Right atrium auricular region (tissue), 2 donors: ENCODE results near the gene TNFAIP8L1. TPM values are rescaled to one million over a fixed set of nuclear protein-coding genes. Genes with fewer than 3 reads are reported as not detected.
A peak's percentile ranks its signal among the peaks of the same experiment; 100 is the strongest.

Source experiments
- DNase-seq: peaks from one replicate; pipeline ENCODE4 v3.0.0-alpha.2; 2019; ENCODE audit warnings: low spot score
- H3K27ac ChIP-seq, 2 donors: fragments of 200-600 bp; sonication (generic); 1 replicate in 1 of 2; 2 replicates in 1 of 2; pipeline ENCODE4 v1.5.1; 2016 to 2019
- H3K27me3 ChIP-seq, 2 donors: fragments of 200-600 bp; sonication (generic); one replicate each; pipeline versions ENCODE4 v1.5.1 to v1.6.0; 2017 to 2019
- H3K36me3 ChIP-seq: fragments of 200-600 bp; sonication (generic); one replicate; pipeline ENCODE4 v1.5.1; 2016
- H3K4me1 ChIP-seq, 2 donors: fragments of 200-600 bp; sonication (generic); one replicate each; pipeline versions ENCODE4 v1.5.1 to v1.6.0; 2017 to 2019
- H3K4me3 ChIP-seq, 2 donors: fragments of 200-600 bp; sonication (generic); 1 replicate in 1 of 2; 2 replicates in 1 of 2; pipeline ENCODE4 v1.5.1; 2017 to 2019; ENCODE audit warnings: mild to moderate bottlenecking in 1 of 2, moderate library complexity in 1 of 2
- H3K9me3 ChIP-seq, 2 donors: fragments of 200-600 bp; sonication (generic); one replicate each; pipeline ENCODE4 v1.5.1; 2019
- CTCF ChIP-seq, 2 donors: fragments of 200-600 bp; sonication (generic); IDR thresholded peaks; one replicate each; pipeline ENCODE4 v1.5.1; 2019; ENCODE audit warnings: antibody characterized with exemption in 2 of 2
- total RNA-seq, 2 donors: library from RNA; depleted of rRNA; stranded (reverse); fragments of >200 nt; gene quantifications; one replicate each; pipeline ENCODE4 v1.1.0, GENCODE V29; 2016

The TNFAIP8L1 gene
- total RNA-seq, 2 donors from 2014 or later, result 2.6 to 4.2 TPM

GRCh38 chr19:4636761-4637160 lies 2.6 kb upstream of the TNFAIP8L1 start:
- no peak for TF ChIP-seq CTCF (IDR thresholded peaks at IDR 0.05)
- Histone ChIP-seq H3K9me3 (no peaks in the 10 kb centered on the region), H3K27ac (peak overlapping the region in 1 of 2 donors; percentile 44), H3K4me3 (peak overlapping the region in 1 of 2 donors; percentile 55), H3K36me3 (no peaks in the 10 kb centered on the region), H3K4me1 (peaks cover 0 to 50% of the 10 kb centered on the region in 2 donors), H3K27me3 (no peaks in the 10 kb centered on the region)
- DNase-seq, result no peak

GRCh38 chr19:4638317-4638716 lies 999 bp upstream of the TNFAIP8L1 start:
- H3K4me3 ChIP-seq, result no peak overlapping the region
- H3K4me1 ChIP-seq, result peaks cover 0 to 48% of the 10 kb centered on the region in 2 donors
- DNase-seq, result no peak
- H3K27me3 ChIP-seq, result no peaks in the 10 kb centered on the region
- H3K27ac ChIP-seq, result peak overlapping the region; percentile 58 to 70
- H3K36me3 ChIP-seq, result no peaks in the 10 kb centered on the region
- no peak for TF ChIP-seq CTCF (IDR thresholded peaks at IDR 0.05)
- H3K9me3 ChIP-seq, result no peaks in the 10 kb centered on the region

DNA sequence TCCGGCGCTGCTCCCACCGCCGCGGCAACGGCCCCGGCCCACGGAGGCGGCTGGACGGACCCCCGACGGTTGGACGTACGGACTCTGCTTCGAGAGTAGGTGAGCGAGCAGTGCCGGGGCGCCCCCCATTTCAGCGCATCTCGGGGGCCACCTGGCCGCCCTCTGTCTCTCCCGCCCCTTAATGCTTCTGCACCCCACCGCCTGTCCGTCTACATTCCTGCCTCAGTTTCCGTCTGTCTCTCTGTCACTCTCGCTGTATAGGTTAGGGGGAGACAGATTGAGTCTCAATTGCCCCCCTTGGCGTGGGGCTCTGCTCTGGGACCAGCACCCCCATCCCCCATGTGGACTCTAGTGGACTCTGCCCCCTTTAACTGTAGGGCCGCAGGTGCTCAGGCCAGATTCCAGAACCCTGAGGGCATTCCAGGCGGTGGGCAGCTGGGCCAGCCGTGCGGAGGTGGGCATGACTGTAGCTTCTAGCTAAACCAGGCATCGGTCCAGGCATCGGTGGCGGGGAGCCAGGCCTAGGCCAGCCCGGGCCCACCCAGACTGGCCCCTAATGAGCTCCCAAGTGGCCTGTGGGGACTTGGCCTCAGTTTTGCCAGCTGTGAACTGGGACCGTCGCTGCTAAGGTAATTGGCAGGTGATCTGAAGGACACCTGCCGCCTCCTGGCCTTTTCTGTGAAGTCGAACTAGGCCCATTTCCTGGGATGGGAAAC lies 373 bp downstream of the TNFAIP8L1 start:
- DNase-seq, result no peak
- Histone ChIP-seq H3K4me3 (peak overlapping the region; percentile 53 to 59), H3K27me3 (no peaks in the 10 kb centered on the region), H3K9me3 (no peaks in the 10 kb centered on the region), H3K4me1 (peaks cover 0 to 43% of the 10 kb centered on the region in 2 donors), H3K36me3 (no peaks in the 10 kb centered on the region), H3K27ac (peak overlapping the region; percentile 20 to 59)
- no peak for TF ChIP-seq CTCF (IDR thresholded peaks at IDR 0.05)

DNA sequence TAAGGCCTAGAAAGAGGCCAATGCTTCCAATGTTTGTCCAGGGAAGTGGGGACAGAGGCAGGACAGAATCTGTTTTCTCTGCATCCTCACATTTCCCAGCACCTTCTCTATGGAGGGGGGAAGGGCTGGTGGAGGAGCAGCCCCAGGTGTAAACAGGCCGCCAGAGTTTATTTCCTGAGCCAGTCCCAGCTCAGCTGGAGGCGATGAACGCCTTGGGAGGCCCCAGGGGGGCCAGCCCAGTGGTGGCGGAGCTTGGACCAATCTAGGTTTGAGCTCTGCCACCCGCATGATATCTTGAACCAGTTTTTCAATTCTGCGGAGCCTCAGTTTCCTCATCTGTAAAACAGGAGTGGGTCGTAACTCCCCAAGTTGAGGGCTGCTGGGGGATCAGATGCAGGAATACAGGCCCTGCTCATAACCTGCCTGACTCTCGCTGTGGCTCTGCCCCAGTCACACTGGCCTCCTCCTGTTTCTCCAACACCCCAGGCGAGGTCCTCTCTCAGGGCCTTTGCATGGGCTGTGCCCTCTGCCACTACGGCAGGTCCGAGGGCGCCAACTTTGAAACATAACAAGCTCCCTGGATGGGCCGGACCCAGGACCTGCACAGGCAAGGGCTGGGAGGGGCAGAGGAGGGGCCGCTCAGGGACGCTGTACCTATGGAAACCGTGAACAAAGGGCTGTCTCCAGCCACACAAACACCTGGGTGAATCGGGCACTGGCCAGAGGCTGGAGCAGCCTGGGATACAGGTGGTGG lies 1.1 kb downstream of the TNFAIP8L1 start:
- DNase-seq, result no peak
- TF ChIP-seq CTCF (IDR thresholded peaks at IDR 0.05), result no peak
- Histone ChIP-seq H3K27ac (peak overlapping the region in 1 of 2 donors; percentile 59), H3K4me3 (peak overlapping the region; percentile 53 to 59), H3K4me1 (peaks cover 0 to 39% of the 10 kb centered on the region in 2 donors), H3K27me3 (no peaks in the 10 kb centered on the region), H3K36me3 (no peaks in the 10 kb centered on the region), H3K9me3 (no peaks in the 10 kb centered on the region)

DNA sequence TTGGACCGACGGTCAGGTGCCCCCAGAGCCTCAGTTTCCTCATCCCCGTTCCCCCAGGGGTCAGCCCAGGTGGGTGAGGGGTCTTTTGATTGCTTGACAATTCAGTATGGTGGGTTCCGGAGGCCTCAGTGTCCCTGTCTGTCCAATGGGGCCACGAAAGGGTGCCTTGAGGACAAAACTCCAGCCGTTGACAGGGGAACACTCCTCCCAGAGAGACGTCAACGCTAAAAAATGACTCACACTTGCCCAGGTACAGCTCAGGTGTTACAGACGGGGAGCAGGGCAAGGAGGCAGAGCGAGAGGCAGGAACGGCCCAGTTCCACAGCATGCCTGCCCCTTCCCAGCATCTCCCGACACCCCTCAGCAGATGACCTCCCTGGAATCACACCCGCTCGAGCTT lies 1.8 kb downstream of the TNFAIP8L1 start:
- Histone ChIP-seq H3K4me1 (peaks cover 0 to 32% of the 10 kb centered on the region in 2 donors), H3K9me3 (no peaks in the 10 kb centered on the region), H3K27me3 (no peaks in the 10 kb centered on the region), H3K36me3 (no peaks in the 10 kb centered on the region), H3K4me3 (no peak overlapping the region), H3K27ac (no peak overlapping the region)
- no peak for TF ChIP-seq CTCF (IDR thresholded peaks at IDR 0.05)
- no peak for DNase-seq
